ENCODE data around the gene CDC123.

GRCh38 chr10:12188656-12189055, 7.3 kb upstream of the CDC123 start:
- TF ChIP-seq POLR2AphosphoS5 (IDR thresholded peaks at IDR 0.05; ENCODE audit: low read depth) (no peak), CTCF (IDR thresholded peaks at IDR 0.05; ENCODE audit: insufficient read depth, low read length) (no peak), GABPA (IDR thresholded peaks at IDR 0.05; ENCODE audit: low read depth) (no peak), SPI1 (IDR thresholded peaks at IDR 0.05; ENCODE audit: borderline replicate concordance, low read depth) (no peak)
- TF ChIP-seq, protein P1, sequence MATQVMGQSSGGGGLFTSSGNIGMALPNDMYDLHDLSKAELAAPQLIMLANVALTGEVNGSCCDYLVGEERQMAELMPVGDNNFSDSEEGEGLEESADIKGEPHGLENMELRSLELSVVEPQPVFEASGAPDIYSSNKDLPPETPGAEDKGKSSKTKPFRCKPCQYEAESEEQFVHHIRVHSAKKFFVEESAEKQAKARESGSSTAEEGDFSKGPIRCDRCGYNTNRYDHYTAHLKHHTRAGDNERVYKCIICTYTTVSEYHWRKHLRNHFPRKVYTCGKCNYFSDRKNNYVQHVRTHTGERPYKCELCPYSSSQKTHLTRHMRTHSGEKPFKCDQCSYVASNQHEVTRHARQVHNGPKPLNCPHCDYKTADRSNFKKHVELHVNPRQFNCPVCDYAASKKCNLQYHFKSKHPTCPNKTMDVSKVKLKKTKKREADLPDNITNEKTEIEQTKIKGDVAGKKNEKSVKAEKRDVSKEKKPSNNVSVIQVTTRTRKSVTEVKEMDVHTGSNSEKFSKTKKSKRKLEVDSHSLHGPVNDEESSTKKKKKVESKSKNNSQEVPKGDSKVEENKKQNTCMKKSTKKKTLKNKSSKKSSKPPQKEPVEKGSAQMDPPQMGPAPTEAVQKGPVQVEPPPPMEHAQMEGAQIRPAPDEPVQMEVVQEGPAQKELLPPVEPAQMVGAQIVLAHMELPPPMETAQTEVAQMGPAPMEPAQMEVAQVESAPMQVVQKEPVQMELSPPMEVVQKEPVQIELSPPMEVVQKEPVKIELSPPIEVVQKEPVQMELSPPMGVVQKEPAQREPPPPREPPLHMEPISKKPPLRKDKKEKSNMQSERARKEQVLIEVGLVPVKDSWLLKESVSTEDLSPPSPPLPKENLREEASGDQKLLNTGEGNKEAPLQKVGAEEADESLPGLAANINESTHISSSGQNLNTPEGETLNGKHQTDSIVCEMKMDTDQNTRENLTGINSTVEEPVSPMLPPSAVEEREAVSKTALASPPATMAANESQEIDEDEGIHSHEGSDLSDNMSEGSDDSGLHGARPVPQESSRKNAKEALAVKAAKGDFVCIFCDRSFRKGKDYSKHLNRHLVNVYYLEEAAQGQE (IDR thresholded peaks at IDR 0.05; ENCODE audit: insufficient replicate concordance, low read depth): no peak
